Measurements from ENCODE around the gene ZNF865.

Gene ZNF865

DNA sequence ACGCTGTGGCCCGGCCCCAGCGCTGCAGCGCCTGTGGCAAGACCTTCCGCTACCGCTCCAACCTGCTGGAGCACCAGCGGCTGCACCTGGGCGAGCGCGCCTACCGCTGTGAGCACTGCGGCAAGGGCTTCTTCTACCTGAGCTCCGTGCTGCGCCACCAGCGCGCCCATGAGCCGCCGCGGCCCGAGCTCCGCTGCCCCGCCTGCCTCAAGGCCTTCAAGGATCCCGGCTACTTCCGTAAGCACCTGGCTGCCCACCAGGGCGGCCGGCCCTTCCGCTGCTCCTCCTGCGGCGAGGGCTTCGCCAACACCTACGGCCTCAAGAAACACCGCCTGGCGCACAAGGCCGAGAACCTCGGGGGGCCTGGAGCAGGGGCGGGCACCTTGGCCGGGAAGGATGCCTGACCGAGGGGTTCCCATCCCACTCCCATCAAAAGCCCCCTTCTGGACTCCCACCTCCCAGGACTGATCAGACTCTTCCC lies 11.0 kb downstream of the ZNF865 start:
- no peaks in the 10 kb centered on the region for H3K27me3 ChIP-seq (ENCODE audit: insufficient read depth, insufficient read length)
- H3K9ac ChIP-seq (ENCODE audit: insufficient read length, low read depth), result no peak overlapping the region
- no peak for DNase-seq (ENCODE audit: low read depth, low spot score)
- peaks cover 2% of the 10 kb centered on the region for H3K4me1 ChIP-seq (ENCODE audit: insufficient read depth, insufficient read length)
- no peak for TF ChIP-seq YY1 (IDR thresholded peaks at IDR 0.05; ENCODE audit: insufficient read depth, insufficient read length)
- TF ChIP-seq ZNF274 (IDR thresholded peaks at IDR 0.05; ENCODE audit: low read depth, low read length), result no peak
- TF ChIP-seq SUZ12 (IDR thresholded peaks at IDR 0.05; ENCODE audit: extremely low read depth, insufficient read depth, insufficient read length), result no peak
- H3K4me3 ChIP-seq (ENCODE audit: insufficient read length, low read depth), result no peak overlapping the region
- no peaks in the 10 kb centered on the region for H3K9me3 ChIP-seq (ENCODE audit: insufficient read depth, low read length)
- H3K36me3 ChIP-seq (ENCODE audit: insufficient read depth, insufficient read length, low read length), result peaks cover 52% of the 10 kb centered on the region

DNA sequence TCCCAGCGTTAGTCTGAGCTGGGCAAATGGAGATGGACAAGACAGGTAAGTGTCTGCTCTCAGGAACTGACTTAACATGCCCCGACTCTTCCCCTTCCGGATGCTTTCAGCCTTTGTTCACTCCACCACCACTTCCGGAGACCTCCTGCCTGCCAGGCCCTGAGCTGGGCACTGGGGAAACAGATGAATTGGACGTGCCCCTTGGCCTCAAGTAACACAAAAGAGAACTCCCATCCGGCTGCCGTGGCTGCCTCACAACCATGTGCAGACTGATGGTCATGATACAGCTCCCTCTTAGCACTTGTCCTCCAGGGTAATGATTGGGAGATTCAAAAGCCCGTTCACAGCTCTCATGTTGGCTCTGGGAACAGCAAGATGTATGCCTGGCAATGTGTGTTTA lies 12.0 kb downstream of the ZNF865 start:
- peaks cover 48% of the 10 kb centered on the region for H3K36me3 ChIP-seq (ENCODE audit: insufficient read depth, insufficient read length, low read length)
- no peak overlapping the region for H3K4me3 ChIP-seq (ENCODE audit: insufficient read length, low read depth)
- no peak overlapping the region for H3K9ac ChIP-seq (ENCODE audit: insufficient read length, low read depth)
- H3K9me3 ChIP-seq (ENCODE audit: insufficient read depth, low read length), result no peaks in the 10 kb centered on the region
- H3K27me3 ChIP-seq (ENCODE audit: insufficient read depth, insufficient read length), result no peaks in the 10 kb centered on the region
- TF ChIP-seq SUZ12 (IDR thresholded peaks at IDR 0.05; ENCODE audit: extremely low read depth, insufficient read depth, insufficient read length) (no peak), YY1 (IDR thresholded peaks at IDR 0.05; ENCODE audit: insufficient read depth, insufficient read length) (no peak), ZNF274 (IDR thresholded peaks at IDR 0.05; ENCODE audit: low read depth, low read length) (no peak)
- DNase-seq (ENCODE audit: low read depth, low spot score), result no peak
- no peaks in the 10 kb centered on the region for H3K4me1 ChIP-seq (ENCODE audit: insufficient read depth, insufficient read length)

DNA sequence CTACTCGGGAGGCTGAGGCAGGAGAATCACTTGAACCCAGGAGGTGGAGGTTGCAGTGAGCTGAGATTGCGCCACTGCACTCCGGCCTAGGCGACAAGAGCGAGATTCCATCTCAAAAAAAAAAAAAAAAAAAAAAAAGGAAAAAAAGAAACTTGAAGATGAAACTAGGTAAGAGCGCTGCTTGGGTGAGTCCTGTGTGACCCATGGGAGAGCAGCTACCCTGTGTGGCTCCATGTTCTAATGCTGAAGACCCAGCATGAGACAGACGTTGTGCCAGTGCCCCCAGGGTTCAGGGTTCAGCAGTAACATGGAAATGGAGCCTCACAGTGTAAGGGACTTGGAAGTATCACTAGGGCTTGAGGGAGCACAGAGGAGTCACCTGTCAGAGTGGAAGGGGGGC lies 13.0 kb downstream of the ZNF865 start:
- TF ChIP-seq YY1 (IDR thresholded peaks at IDR 0.05; ENCODE audit: insufficient read depth, insufficient read length) (no peak), SUZ12 (IDR thresholded peaks at IDR 0.05; ENCODE audit: extremely low read depth, insufficient read depth, insufficient read length) (no peak), ZNF274 (IDR thresholded peaks at IDR 0.05; ENCODE audit: low read depth, low read length) (no peak)
- DNase-seq (ENCODE audit: low read depth, low spot score), result no peak

DNA sequence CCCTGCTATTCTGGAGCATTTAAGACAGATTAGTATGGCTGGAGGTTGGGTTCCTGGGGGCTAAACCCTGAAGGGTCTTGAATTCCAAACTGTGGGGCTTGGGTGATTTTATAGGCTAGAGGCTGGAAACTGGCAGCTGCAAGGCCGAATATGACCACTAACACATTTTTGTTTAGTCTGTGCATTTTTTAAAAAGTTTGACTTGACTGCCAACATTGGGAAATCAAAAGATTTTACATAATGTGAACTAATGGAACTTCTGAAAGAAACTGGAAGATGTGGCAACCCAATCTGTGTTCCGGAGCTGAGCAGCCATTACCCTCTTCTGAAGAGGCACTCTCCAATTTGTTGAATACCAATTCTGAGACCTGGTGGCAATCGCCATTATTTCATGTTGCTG lies 13.8 kb downstream of the ZNF865 start:
- Histone ChIP-seq H3K4me3 (ENCODE audit: insufficient read length, low read depth) (no peak overlapping the region), H3K27me3 (ENCODE audit: insufficient read depth, insufficient read length) (no peaks in the 10 kb centered on the region), H3K36me3 (ENCODE audit: insufficient read depth, insufficient read length, low read length) (peaks cover 46% of the 10 kb centered on the region), H3K4me1 (ENCODE audit: insufficient read depth, insufficient read length) (no peaks in the 10 kb centered on the region), H3K9ac (ENCODE audit: insufficient read length, low read depth) (no peak overlapping the region), H3K9me3 (ENCODE audit: insufficient read depth, low read length) (no peaks in the 10 kb centered on the region)
- TF ChIP-seq YY1 (IDR thresholded peaks at IDR 0.05; ENCODE audit: insufficient read depth, insufficient read length), result no peak
- no peak for TF ChIP-seq SUZ12 (IDR thresholded peaks at IDR 0.05; ENCODE audit: extremely low read depth, insufficient read depth, insufficient read length)
- no peak for TF ChIP-seq ZNF274 (IDR thresholded peaks at IDR 0.05; ENCODE audit: low read depth, low read length)
- no peak for DNase-seq (ENCODE audit: low read depth, low spot score)

More for the DNA sequence above, 13.0 kb downstream of the ZNF865 start:
- Histone ChIP-seq H3K9me3 (ENCODE audit: insufficient read depth, low read length) (no peaks in the 10 kb centered on the region), H3K4me3 (ENCODE audit: insufficient read length, low read depth) (no peak overlapping the region), H3K36me3 (ENCODE audit: insufficient read depth, insufficient read length, low read length) (peaks cover 48% of the 10 kb centered on the region), H3K4me1 (ENCODE audit: insufficient read depth, insufficient read length) (no peaks in the 10 kb centered on the region), H3K27me3 (ENCODE audit: insufficient read depth, insufficient read length) (no peaks in the 10 kb centered on the region), H3K9ac (ENCODE audit: insufficient read length, low read depth) (no peak overlapping the region)

DNA sequence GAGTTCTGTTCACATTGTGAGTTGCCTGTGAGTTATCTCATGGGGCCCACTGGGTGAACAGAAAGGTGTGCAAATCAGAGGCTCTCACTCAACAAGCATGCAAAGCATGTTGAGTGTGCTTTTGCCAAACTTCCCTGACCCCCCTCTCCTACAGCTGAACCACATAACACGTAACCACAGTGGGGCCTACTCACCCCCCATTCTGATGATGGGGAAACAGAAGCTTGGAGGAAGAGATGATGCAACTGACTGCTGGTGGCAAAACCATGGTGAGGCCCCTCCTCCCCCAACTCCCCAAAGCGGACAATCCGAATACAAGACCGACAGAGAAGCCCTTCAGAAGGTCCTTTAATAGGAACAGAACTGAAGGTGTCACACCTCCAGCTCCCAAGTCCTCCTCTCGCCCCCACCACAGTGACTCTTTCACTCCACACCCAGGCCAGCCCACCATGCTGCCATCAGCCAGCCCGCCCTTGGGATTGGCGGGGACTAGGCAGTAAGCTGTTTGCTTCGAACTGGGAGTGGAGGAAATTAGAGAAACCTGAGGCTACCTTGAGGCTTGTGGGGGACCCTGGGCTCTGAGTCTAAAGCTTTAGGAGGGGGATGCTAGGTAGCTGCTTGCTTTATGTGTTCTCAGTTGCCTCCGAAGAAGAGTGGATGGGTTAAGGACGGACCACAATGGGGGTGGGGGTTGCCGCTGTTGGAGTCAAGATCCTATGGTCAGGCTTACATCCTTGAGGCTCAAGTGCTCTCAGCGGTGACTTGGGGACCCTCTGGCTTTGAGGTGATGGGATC lies 15.2 kb downstream of the ZNF865 start:
- H3K4me1 ChIP-seq (ENCODE audit: insufficient read depth, insufficient read length), result no peaks in the 10 kb centered on the region
- no peak overlapping the region for H3K9ac ChIP-seq (ENCODE audit: insufficient read length, low read depth)
- no peak overlapping the region for H3K4me3 ChIP-seq (ENCODE audit: insufficient read length, low read depth)
- DNase-seq (ENCODE audit: low read depth, low spot score), result no peak
- H3K27me3 ChIP-seq (ENCODE audit: insufficient read depth, insufficient read length), result no peaks in the 10 kb centered on the region
- no peaks in the 10 kb centered on the region for H3K9me3 ChIP-seq (ENCODE audit: insufficient read depth, low read length)
- peaks cover 35% of the 10 kb centered on the region for H3K36me3 ChIP-seq (ENCODE audit: insufficient read depth, insufficient read length, low read length)
- TF ChIP-seq YY1 (IDR thresholded peaks at IDR 0.05; ENCODE audit: insufficient read depth, insufficient read length), result no peak

DNA sequence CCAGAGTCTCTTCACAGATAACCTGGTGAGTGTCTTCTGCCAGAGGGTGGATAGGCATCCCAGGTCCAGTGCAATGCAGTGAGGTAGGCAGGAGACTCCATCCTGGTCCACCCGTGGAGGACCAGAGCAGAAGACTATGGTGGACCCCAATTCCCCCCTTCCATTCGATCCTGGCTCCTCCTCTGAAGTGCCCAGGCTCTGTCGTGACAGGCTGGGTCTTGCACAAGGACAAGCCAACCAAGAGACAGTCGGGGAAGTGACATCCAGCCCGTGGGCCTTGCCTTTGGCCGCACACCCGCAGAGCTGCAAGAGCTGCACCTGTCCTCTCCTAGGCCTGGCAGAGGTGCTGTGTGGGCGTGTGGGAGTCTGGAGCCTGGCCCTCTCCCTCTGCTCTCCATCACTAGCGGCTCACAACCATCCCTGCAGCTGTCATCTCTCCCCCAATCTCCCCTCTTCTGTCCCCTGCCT lies 15.8 kb downstream of the ZNF865 start:
- H3K4me3 ChIP-seq (ENCODE audit: insufficient read length, low read depth), result no peak overlapping the region

DNA sequence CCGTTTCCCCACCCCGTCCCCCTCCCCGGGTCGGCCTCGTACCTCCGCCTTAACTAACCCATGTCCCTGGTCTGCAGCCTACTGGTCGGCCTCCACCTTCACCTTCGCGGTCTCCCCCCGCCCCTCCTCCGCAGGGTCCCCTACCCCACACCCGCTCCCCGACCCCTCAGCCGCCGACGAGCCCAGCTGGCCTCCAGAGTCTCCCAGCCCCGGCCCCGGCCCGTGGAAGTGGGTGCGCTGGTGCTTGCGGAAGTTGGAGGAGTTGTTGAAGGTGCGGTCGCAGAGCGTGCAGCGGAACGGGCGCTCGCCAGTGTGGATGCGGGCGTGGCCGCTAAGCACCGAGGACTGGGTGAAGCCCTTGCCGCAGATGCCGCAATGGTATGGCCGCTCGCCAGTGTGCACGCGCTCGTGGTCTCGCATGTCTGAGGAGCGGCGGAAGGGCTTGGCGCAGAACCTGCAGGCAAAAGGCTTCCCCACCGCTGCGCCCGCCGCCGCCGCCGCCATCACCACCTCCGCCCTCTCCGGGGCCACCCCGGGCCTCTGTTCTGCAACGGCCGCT lies 16.3 kb downstream of the ZNF865 start:
- TF ChIP-seq YY1 (IDR thresholded peaks at IDR 0.05; ENCODE audit: insufficient read depth, insufficient read length), result no peak
- no peak for TF ChIP-seq ZNF274 (IDR thresholded peaks at IDR 0.05; ENCODE audit: low read depth, low read length)
- no peak for TF ChIP-seq SUZ12 (IDR thresholded peaks at IDR 0.05; ENCODE audit: extremely low read depth, insufficient read depth, insufficient read length)
- Histone ChIP-seq H3K9me3 (ENCODE audit: insufficient read depth, low read length) (no peaks in the 10 kb centered on the region), H3K9ac (ENCODE audit: insufficient read length, low read depth) (no peak overlapping the region), H3K4me3 (ENCODE audit: insufficient read length, low read depth) (no peak overlapping the region), H3K4me1 (ENCODE audit: insufficient read depth, insufficient read length) (no peaks in the 10 kb centered on the region), H3K36me3 (ENCODE audit: insufficient read depth, insufficient read length, low read length) (peaks cover 25% of the 10 kb centered on the region), H3K27me3 (ENCODE audit: insufficient read depth, insufficient read length) (no peaks in the 10 kb centered on the region)
- DNase-seq (ENCODE audit: low read depth, low spot score), result no peak

More for the DNA sequence above, 15.8 kb downstream of the ZNF865 start:
- TF ChIP-seq SUZ12 (IDR thresholded peaks at IDR 0.05; ENCODE audit: extremely low read depth, insufficient read depth, insufficient read length), result no peak
- no peak for TF ChIP-seq YY1 (IDR thresholded peaks at IDR 0.05; ENCODE audit: insufficient read depth, insufficient read length)
- TF ChIP-seq ZNF274 (IDR thresholded peaks at IDR 0.05; ENCODE audit: low read depth, low read length), result no peak
- H3K9ac ChIP-seq (ENCODE audit: insufficient read length, low read depth), result no peak overlapping the region
- peaks cover 30% of the 10 kb centered on the region for H3K36me3 ChIP-seq (ENCODE audit: insufficient read depth, insufficient read length, low read length)
- H3K27me3 ChIP-seq (ENCODE audit: insufficient read depth, insufficient read length), result no peaks in the 10 kb centered on the region
- no peak for DNase-seq (ENCODE audit: low read depth, low spot score)
- H3K4me1 ChIP-seq (ENCODE audit: insufficient read depth, insufficient read length), result no peaks in the 10 kb centered on the region
- H3K9me3 ChIP-seq (ENCODE audit: insufficient read depth, low read length), result no peaks in the 10 kb centered on the region

All from NT2/D1 (cell line).